Measurements from ENCODE around the gene SDCCAG8.

The SDCCAG8 gene

GRCh38 chr1:243489681-243490546 lies 234.1 kb downstream of the SDCCAG8 start:
- H3K27me3 ChIP-seq (ENCODE audit: control insufficient read depth, insufficient read depth, low read length) = no peaks in the 10 kb centered on the region
- H3K4me3 ChIP-seq (ENCODE audit: low read length) = no peak overlapping the region
- no peaks in the 10 kb centered on the region for H3K36me3 ChIP-seq (ENCODE audit: control insufficient read depth, insufficient read depth, low read length)
- no peaks in the 10 kb centered on the region for H3K9me3 ChIP-seq (ENCODE audit: control insufficient read depth, low read length)
- no peaks in the 10 kb centered on the region for H3K4me1 ChIP-seq (ENCODE audit: control insufficient read depth, insufficient read depth, low read length)
- no peak overlapping the region for H3K9ac ChIP-seq (ENCODE audit: low read length)

- no peaks in the 10 kb centered on the region for H3K4me1 ChIP-seq (ENCODE audit: control insufficient read depth, insufficient read depth, low read length)
- no peaks in the 10 kb centered on the region for H3K9me3 ChIP-seq (ENCODE audit: control insufficient read depth, low read length)
- no peaks in the 10 kb centered on the region for H3K27me3 ChIP-seq (ENCODE audit: control insufficient read depth, insufficient read depth, low read length)
- H3K36me3 ChIP-seq (ENCODE audit: control insufficient read depth, insufficient read depth, low read length) = no peaks in the 10 kb centered on the region
- no peak overlapping the region for H3K4me3 ChIP-seq (ENCODE audit: low read length)
- H3K9ac ChIP-seq (ENCODE audit: low read length) = no peak overlapping the region
These were observed 235.2 kb downstream of the SDCCAG8 start for GRCh38 chr1:243490748-243491686.

DNA sequence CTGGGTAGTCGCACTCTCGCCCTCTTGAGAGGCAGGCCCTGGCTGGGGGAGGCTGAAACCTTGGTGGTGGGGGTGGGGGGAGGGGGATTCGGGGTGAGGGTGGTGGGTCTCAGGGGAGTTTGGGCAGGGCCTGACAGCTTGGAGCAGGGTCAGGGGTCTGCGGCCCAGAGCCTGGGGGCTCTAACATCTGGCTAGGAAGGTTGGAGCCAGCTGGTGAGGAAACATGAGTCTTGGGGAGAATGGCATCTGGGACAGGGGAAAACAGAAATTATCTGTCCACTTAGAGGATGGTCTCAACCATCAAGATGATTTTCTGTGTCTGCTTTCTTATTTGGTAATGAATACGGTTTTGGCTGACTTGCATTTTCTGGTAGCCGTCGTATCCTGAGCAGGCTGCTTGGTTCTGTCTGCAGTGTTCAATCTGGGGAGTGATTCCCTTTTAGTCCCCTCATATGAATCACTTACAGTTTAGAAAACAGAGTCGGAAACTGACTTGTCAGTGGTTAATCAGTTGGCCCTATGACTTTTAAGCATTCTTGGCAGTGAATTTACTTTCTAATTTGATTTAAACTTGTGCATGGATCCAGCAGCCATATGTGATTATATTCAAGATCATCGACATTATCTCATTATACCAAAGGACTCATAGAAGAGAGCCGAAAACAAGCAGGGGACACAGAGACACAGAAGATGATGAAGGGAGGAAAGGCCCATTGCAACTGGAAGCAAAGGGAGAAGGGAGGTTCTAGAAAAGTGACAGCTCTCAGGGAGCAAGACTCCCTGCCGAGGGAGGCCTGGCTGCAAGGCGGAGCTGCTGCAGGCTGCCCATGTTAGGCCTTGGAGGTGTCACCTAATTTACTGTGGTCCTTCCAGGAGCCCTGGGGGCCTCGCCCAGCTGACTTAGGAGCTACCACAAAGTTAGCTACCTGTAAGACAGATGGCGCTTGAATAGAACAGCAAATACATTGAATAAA lies 237.6 kb downstream of the SDCCAG8 start:
- H3K36me3 ChIP-seq (ENCODE audit: control insufficient read depth, insufficient read depth, low read length) = no peaks in the 10 kb centered on the region
- no peaks in the 10 kb centered on the region for H3K4me1 ChIP-seq (ENCODE audit: control insufficient read depth, insufficient read depth, low read length)
- no peaks in the 10 kb centered on the region for H3K27me3 ChIP-seq (ENCODE audit: control insufficient read depth, insufficient read depth, low read length)
- H3K9me3 ChIP-seq (ENCODE audit: control insufficient read depth, low read length) = no peaks in the 10 kb centered on the region
- H3K9ac ChIP-seq (ENCODE audit: low read length) = no peak overlapping the region
- H3K4me3 ChIP-seq (ENCODE audit: low read length) = no peak overlapping the region

- Histone ChIP-seq H3K9me3 (ENCODE audit: control insufficient read depth, low read length) (no peaks in the 10 kb centered on the region), H3K9ac (ENCODE audit: low read length) (no peak overlapping the region), H3K4me1 (ENCODE audit: control insufficient read depth, insufficient read depth, low read length) (no peaks in the 10 kb centered on the region), H3K27me3 (ENCODE audit: control insufficient read depth, insufficient read depth, low read length) (no peaks in the 10 kb centered on the region), H3K4me3 (ENCODE audit: low read length) (no peak overlapping the region), H3K36me3 (ENCODE audit: control insufficient read depth, insufficient read depth, low read length) (no peaks in the 10 kb centered on the region)
These were observed 239.0 kb downstream of the SDCCAG8 start for GRCh38 chr1:243494741-243495431.

GRCh38 chr1:243495442-243496186 lies 239.8 kb downstream of the SDCCAG8 start:
- no peak overlapping the region for H3K4me3 ChIP-seq (ENCODE audit: low read length)
- no peak overlapping the region for H3K9ac ChIP-seq (ENCODE audit: low read length)
- H3K4me1 ChIP-seq (ENCODE audit: control insufficient read depth, insufficient read depth, low read length) = no peaks in the 10 kb centered on the region
- H3K9me3 ChIP-seq (ENCODE audit: control insufficient read depth, low read length) = no peaks in the 10 kb centered on the region
- no peaks in the 10 kb centered on the region for H3K36me3 ChIP-seq (ENCODE audit: control insufficient read depth, insufficient read depth, low read length)
- H3K27me3 ChIP-seq (ENCODE audit: control insufficient read depth, insufficient read depth, low read length) = no peaks in the 10 kb centered on the region

DNA sequence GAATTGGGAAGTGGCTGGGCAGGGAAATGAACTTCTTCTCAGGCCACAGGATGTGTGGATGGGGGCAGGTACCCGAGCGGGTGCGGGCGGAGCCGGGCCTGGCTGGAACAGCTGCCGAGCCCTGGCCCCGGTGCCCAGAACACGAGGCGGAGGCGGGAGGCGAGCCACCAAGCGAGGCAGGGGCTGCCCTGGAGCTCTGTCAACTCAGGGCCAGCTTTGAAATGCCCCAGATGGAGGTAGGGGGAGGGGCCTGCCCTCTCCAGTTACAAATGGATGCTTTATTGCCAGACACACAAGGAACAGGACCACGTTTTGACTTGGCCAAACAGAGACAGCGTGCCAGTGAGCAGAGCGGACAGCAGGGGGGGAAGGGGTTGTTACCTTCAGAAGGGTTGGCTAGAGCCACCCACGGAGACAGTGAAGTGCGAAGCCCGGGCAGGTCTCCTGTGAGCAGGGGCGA lies 240.4 kb downstream of the SDCCAG8 start:
- no peaks in the 10 kb centered on the region for H3K27me3 ChIP-seq (ENCODE audit: control insufficient read depth, insufficient read depth, low read length)
- no peaks in the 10 kb centered on the region for H3K36me3 ChIP-seq (ENCODE audit: control insufficient read depth, insufficient read depth, low read length)
- H3K4me3 ChIP-seq (ENCODE audit: low read length) = no peak overlapping the region
- no peak overlapping the region for H3K9ac ChIP-seq (ENCODE audit: low read length)
- H3K4me1 ChIP-seq (ENCODE audit: control insufficient read depth, insufficient read depth, low read length) = no peaks in the 10 kb centered on the region
- H3K9me3 ChIP-seq (ENCODE audit: control insufficient read depth, low read length) = no peaks in the 10 kb centered on the region

DNA sequence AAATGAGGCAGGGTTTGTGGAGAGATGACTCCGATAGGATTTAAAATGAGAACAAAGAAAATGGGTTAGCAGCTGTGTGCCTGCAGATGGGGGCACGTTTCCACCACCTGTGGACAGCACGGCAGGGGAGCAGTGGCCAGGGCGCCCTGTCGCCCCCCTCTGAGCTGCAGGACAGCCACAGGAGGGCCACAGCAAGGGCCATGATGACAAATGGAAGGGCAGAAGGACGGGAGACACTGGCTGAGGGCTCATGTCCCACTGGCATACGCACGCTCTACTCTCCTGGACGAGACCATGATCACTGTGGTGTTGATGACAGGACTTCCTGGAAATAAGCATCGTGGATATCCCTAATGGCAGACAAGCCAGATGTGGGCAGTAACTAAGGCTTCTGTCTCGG lies 241.0 kb downstream of the SDCCAG8 start:
- Histone ChIP-seq H3K9ac (ENCODE audit: low read length) (no peak overlapping the region), H3K36me3 (ENCODE audit: control insufficient read depth, insufficient read depth, low read length) (no peaks in the 10 kb centered on the region), H3K9me3 (ENCODE audit: control insufficient read depth, low read length) (no peaks in the 10 kb centered on the region), H3K4me1 (ENCODE audit: control insufficient read depth, insufficient read depth, low read length) (no peaks in the 10 kb centered on the region), H3K4me3 (ENCODE audit: low read length) (no peak overlapping the region), H3K27me3 (ENCODE audit: control insufficient read depth, insufficient read depth, low read length) (no peaks in the 10 kb centered on the region)

DNA sequence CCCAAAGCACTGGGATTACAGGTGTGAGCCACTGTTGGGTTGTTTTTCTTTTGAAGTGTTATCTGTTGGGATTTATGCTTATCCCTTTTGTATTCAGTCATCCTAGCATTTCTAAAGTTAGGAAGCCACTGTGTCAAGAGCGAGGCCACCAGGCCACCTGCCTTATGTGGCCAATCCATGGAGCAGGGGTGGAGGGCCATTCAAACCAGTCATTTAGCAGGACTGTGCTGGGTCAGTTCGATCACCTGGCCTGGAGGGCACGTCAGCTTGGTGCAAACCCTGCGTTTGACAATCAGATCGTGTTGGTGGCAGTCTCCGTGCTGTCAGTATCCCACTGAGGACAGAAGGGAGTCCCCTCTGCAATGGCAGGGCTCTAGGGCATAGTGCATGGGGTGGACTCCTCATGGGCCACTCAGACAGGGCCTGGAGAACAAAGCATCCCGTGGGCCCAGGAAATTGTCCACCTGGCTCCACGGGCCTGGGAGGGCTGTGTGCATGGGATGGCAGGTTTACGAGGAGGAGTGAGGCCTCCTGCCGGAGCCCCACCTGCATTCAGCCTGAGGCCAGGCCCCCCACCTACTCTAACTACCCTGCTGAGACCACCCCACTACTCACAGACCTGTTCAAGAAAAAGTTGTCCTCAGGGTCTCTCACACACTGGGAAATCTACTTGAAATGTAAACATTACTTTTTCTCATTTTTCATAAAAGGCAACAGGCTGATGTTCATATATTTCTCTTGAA lies 242.3 kb downstream of the SDCCAG8 start:
- Histone ChIP-seq H3K9me3 (ENCODE audit: control insufficient read depth, low read length) (no peaks in the 10 kb centered on the region), H3K9ac (ENCODE audit: low read length) (no peak overlapping the region), H3K4me1 (ENCODE audit: control insufficient read depth, insufficient read depth, low read length) (no peaks in the 10 kb centered on the region), H3K27me3 (ENCODE audit: control insufficient read depth, insufficient read depth, low read length) (no peaks in the 10 kb centered on the region), H3K36me3 (ENCODE audit: control insufficient read depth, insufficient read depth, low read length) (no peaks in the 10 kb centered on the region), H3K4me3 (ENCODE audit: low read length) (no peak overlapping the region)

GRCh38 chr1:243499248-243499647 lies 243.4 kb downstream of the SDCCAG8 start:
- H3K9me3 ChIP-seq (ENCODE audit: control insufficient read depth, low read length) = no peaks in the 10 kb centered on the region
- H3K36me3 ChIP-seq (ENCODE audit: control insufficient read depth, insufficient read depth, low read length) = no peaks in the 10 kb centered on the region
- no peak overlapping the region for H3K4me3 ChIP-seq (ENCODE audit: low read length)
- no peaks in the 10 kb centered on the region for H3K4me1 ChIP-seq (ENCODE audit: control insufficient read depth, insufficient read depth, low read length)
- H3K27me3 ChIP-seq (ENCODE audit: control insufficient read depth, insufficient read depth, low read length) = no peaks in the 10 kb centered on the region
- no peak overlapping the region for H3K9ac ChIP-seq (ENCODE audit: low read length)

- Histone ChIP-seq H3K4me1 (ENCODE audit: control insufficient read depth, insufficient read depth, low read length) (no peaks in the 10 kb centered on the region), H3K27me3 (ENCODE audit: control insufficient read depth, insufficient read depth, low read length) (no peaks in the 10 kb centered on the region), H3K36me3 (ENCODE audit: control insufficient read depth, insufficient read depth, low read length) (no peaks in the 10 kb centered on the region), H3K9ac (ENCODE audit: low read length) (no peak overlapping the region), H3K4me3 (ENCODE audit: low read length) (no peak overlapping the region), H3K9me3 (ENCODE audit: control insufficient read depth, low read length) (no peaks in the 10 kb centered on the region)
These were observed 243.9 kb downstream of the SDCCAG8 start for GRCh38 chr1:243499711-243500110.

All from mucosa of stomach (tissue), 1 donor.